ENCODE data around the gene POPDC2.
"Not testable (repeated sequence)": the region's sequence is repeated elsewhere in the genome, so short reads cannot be mapped to it uniquely, and the experiment has no call there.

Gene POPDC2

GRCh38 chr3:119611664-119612063 lies 48.7 kb downstream of the POPDC2 start:
- no peak for DNase-seq

DNA sequence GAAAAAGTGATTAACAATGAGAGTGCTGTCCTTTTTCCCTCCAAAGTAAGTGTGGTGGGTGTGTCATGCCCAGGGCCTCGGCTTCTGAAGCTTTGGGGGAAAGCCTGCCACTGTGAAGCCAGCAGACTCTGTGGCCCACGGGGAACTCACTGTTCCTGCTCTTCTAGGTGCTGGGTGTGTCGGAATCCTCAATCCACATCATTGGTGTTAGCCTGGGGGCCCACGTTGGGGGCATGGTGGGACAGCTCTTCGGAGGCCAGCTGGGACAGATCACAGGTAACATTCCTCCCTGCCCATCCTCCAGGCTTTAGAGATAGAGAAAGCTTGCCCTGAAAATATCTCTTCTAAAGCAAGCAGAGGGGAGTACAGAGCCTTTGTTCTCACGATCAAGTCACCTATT lies 51.1 kb downstream of the POPDC2 start:
- no peak for DNase-seq

GRCh38 chr3:119608405-119609000 lies 51.9 kb downstream of the POPDC2 start:
- no peak for DNase-seq

DNA sequence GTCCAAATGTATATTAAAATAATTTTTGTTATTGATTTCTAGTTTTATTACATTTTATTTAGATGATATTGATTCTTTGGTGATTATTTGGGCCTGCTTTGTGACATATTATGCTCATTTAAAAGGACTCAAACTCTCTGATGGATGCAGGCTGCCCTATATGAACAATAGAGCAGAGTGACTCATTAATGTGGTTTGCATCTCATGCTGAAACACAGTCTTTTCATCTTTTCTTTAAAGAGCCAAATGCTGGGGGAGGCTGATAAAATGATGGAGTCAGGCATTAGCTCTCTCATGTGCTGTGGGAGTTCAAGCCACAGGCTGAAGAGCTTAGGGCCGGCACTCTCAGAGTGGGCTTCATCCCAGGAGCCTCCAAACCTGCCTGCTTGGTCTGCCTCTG lies 55.5 kb downstream of the POPDC2 start:
- no peak for DNase-seq

DNA sequence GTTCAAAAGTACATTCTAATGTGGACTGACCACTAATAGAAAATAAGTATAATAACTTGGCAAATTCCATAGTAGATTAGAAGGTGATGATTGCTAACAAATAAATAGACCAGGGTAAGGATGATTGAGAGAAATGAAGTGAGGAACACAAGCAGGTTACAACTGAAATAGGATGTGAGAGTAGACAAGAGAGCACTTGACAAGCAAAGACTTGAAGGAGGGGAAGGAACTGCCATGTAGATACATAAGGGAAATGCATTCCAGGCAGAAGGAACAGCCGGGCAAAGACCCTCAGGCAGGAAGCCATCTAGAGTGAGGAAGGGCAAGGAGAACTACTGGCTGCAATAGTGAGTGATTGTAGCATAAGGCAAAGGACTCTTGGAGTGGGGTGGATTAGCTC lies 57.7 kb downstream of the POPDC2 start:
- no peak for DNase-seq

GRCh38 chr3:119601154-119601553 lies 59.2 kb downstream of the POPDC2 start:
- DNase-seq = no peak

DNA sequence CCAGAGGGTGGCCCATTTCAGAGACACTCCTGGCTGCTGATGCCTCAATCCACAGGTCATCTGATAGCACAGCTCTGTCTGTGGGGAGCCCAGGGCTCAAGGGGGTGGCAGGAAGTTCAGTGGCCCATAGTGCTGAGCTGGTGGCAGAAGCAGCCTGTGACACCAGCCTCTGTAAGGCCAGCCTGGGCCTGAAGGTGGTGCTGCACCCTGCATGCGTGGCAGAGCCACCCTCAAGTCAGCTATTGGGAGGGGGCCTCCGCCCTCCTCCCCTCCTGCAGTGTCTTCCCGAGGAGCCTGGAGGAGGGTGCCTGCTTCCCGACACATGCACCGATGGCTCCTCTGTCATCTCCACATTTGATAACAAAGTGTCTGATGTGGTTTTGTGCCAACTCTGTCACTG lies 59.7 kb downstream of the POPDC2 start:
- DNase-seq = no peak

DNA sequence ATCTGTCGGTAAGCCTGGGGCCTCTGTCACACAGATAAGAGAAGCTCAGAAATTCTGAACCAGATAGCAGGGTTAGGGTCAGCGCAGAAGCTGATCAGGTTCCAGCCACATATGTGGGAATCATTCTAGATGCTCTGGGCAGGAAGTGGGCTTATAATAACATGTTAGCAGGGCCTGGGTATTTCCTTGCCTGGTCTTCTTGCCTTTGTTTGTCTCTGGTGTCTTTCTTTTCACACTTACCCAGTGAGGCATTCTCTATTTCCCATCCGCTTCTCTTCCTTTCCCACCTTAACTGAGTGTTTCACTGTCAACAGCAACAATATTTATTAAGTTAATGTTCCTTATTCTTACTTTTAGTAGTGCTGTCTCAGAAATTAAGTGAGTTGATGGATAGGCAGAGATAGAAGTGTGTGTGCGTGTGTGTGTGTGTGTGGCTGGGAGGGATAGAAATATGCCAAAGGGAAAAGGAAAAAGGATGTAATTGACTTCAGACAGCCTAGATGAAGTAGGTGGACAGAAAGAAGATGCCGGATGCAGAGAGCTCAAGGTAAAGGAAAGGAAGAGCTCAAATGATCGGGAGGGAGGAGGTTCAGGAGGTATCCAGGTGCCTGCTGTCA lies 60.7 kb downstream of the POPDC2 start:
- DNase-seq = no peak

DNA sequence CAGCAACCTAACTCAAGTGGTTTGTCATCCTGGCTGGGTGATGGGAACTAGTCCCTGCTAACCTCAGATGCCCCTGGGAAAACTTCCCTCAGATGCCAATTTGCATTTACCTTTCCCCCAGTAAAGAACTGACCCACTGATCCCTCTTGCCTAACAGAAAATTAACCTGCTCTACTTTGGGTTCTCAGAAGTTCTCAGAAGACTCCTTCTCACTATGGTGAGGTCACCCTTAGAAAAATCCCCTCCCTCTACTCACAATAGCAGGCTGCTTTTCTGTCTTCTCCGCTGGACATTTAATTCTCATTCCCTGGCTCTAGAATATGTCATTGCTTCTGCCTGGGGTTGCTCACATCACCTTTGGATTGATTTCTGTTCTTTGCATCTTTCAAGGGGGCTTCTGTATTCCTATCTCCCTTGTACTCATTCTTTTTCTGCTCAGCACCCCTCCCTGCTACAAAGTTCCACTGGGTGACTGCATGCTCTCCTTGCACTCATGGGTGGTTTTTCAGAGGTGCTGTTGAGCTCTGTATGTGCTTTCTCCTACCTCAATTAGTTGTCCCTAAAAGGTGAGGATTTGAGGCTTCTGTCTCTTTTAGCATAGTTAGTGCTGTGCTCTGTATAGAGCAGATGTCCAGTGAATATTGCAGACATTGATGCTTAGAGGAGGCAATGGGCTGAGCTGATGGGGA lies 61.8 kb downstream of the POPDC2 start:
- DNase-seq = no peak

- DNase-seq = no peak
Measured at GRCh38 chr3:119597548-119598288, 62.7 kb downstream of the POPDC2 start, which contains the start of gene PLA1A. PLA1A (plus strand) TSS chr3:119597885; CDS start chr3:119597914, 29 bp downstream.

GRCh38 chr3:119596398-119596797 lies 64.0 kb downstream of the POPDC2 start:
- no peak for DNase-seq

GRCh38 chr3:119595639-119596334 lies 64.6 kb downstream of the POPDC2 start:
- no peak for DNase-seq

- DNase-seq = not testable (repeated sequence)
Measured at GRCh38 chr3:119594929-119595328, 65.5 kb downstream of the POPDC2 start.

DNA sequence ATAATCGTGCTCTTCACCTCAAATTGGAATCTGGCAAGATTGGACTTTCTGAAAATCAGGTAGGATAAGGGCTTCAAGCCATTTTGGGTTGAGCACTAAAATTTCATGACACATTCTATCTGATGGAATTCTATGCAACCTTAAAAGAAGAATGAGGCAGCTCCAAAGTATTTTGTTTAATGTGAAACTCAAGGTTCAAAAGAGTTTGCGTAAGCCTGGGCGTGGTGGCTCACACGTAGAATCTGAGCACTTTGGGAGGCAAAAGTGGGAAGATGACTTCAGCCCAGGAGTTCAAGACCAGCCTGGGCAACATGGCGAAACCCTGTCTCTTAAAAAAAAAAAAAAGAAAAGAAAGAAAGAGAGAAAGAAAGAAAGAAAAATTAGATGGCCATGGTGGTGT lies 66.3 kb downstream of the POPDC2 start:
- DNase-seq = no peak

GRCh38 chr3:119592861-119593260 lies 67.5 kb downstream of the POPDC2 start:
- DNase-seq = no peak

All from T-helper 9 cell (primary cell).